ENCODE results near the gene ARHGAP15.

ARHGAP15 gene

DNA sequence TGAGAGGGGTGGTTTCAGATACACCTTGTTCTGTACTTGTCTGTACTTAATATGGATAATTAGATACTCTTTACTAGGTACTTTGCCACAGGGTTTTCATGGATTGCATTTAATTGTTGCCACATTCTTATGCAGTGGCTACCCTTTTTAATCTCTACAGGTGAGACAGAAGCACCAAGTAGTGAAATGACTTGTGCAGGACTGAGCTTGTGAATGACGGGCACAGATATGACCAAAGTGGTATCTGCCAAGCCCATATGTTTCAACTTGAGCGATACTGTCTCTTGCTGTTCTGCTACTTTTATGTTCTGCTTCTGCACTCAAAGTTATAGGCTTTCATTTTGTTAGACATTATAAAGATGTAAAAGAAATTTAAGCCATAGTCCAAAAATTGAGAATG lies 288.2 kb downstream of the ARHGAP15 start:
- no peak for DNase-seq

DNA sequence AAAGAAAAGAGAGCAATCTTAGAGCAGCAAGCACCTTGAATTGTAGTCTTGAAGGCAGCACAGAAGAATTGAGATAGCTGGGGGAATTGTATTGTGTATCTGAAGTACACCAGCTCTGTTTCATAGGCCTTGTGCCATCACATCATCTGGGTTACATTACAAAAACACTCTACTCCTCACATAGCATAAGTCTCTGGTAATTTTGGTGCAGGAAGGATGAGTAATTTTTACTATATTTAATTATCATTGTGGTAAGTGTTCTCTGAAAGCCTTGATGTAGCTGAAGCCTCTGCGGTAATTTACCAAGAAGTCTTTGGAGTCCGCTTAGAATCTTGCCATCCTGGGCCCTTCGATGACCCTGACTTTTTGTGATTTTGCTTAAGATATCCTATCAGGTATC lies 291.1 kb downstream of the ARHGAP15 start:
- no peak for DNase-seq

DNA sequence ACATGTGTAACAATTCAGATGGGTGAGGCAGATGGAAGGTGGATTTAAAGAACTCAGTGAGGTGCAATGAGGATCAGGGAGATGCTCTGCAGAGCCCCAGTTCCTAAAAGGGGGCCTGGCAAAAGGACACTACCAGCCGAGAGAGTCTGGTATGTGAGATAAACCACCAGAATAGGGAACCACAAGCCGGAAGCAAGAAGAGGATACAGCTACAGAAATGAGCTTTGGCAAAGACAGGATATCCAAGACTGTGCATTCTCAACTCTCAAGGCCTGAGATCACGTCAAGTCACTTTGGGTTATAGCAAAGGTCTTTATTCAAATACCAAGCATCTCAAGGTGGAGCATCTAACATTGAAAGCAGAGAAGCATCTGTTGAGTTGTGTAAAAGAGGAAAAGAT lies 293.5 kb downstream of the ARHGAP15 start:
- DNase-seq, result no peak

DNA sequence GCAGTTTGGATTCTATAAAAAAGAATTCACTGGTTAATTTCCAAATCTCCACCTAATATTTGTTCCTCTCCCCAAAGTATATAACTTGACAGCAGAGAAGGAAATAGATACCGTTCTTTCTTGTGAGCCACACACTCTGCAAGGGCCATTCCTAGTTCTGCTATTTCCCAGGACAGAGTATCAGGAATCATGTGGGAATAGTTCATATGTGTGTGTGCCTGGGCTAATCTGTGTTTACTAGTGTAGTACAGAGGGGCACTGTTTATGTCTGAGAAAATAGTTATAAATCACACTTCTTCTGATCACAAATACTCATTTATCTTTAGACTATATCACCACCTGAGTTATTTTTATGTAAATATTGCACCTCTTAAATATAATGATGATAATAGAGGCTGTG lies 296.7 kb downstream of the ARHGAP15 start:
- no peak for DNase-seq

DNA sequence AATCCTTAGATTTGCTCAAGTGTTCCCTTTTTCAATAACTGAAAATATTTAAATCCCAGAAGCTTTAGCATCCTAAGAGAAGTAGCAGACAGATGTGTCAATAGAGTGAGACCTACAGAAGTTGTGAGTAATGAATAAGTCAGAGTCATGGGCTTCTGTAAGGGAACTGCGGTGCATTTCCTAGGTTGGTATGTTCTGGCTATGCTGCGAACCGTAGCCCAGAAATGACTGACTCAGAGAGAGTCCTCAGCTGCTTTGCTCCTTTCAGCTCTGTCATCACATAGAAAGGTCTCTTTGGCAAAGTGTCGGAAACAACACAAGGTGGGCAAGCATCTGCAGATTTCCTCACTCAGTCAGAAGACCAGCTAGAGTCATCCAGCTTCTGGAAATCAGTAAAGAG lies 297.1 kb downstream of the ARHGAP15 start:
- no peak for DNase-seq

DNA sequence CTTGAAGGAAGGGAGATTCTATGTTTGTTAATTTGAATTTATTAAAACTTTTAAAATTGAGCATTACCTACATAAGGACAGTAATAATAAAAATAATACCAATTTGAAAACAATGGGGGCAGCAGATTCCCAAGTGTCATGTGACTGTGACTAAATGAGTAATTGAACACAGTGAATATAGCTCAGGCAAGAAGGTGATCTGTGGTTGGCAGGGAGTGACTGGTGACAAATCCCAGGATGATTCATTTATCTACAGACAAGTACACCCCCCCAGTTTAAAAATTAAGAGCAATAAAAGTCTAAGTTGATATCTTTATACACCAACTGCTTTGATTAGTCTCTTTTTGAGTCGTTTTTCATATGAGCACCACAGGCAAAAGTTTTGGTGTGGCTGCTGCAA lies 299.5 kb downstream of the ARHGAP15 start:
- DNase-seq, result no peak

DNA sequence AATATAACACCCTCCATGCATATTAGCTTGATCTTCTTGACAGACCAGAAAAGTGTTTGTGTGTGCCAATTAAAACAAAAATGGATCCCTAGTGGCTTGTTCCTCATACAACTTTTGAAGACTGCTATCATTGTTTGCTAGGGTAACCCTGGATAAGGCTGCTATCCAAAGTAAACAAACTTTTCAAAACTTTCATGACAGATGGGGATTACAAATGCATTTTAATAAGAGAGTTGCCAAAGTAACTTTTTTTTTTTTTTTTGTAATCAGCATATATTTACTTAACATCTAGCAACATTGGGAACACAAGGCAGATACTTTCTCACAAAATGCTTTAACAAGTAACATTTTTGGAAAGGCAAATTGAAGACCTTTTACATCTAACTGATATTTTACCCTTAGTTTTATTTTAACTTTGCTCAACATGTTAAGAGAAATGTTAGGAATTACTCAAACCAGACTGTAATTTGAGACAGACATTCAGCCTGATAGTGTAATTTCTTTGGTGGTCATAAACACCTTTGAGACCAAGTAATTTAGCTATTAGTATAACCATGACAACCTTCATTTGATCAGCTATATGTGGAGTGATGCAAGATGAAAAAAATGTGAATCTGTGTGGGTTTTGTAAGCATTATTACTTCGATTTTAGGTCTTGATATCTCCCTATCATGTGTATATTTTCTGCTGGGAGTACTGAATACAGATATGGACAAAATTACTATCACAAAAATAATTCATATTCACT lies 300.9 kb downstream of the ARHGAP15 start:
- no peak for DNase-seq

DNA sequence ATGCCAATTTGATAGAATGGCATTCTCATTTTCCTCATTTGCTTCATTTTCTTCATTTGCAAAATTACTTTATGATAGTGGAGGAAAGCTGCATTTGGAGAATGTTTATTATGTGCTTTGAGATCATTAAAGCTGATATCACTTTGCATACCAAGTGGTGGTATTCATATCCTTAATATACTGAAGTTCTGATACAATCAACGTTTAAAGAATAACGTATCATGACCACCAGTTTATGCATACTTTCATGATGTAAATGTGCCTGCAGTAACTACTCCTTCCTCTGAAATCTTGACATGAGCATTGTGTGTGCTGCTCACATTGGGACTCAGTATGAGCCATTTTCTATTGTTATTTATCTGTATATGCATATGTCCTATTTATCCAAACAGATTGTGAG lies 302.1 kb downstream of the ARHGAP15 start:
- no peak for DNase-seq

DNA sequence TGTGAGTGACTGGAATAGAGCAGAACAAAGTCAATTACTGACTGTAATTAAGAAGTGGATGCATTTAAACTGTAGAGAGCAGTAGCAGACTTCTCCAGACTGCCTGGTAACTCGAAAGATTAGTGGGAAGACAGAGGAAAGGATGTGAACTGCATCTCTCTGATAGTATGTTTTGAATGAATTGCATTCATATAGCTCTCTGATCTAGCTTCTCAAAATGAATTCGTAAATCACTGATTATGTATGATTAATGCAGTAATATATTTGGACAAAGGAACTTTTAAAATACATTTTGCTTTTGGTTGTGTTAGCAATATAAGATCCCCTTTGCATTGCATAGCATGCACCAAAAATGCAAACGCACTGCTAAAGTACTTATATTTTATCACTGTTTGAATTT lies 304.0 kb downstream of the ARHGAP15 start:
- no peak for DNase-seq

DNA sequence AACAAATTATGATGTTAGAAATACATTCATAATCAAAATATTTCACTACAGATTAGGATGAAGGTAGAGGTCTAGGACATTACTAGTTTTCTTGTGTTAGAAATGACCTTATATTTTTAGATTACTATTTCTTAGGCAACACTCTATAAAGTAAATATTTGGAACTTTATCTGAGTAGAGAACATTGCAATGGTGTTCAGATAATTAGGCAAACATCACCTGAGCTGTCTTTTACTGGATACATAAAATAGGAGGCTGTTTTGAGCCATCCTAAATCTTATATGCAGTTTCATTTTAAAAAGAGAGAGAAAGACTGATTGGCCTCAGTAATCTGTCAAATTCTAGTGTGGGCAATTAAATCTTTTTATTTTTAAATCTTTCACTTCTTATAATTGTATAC lies 304.6 kb downstream of the ARHGAP15 start:
- no peak for DNase-seq

DNA sequence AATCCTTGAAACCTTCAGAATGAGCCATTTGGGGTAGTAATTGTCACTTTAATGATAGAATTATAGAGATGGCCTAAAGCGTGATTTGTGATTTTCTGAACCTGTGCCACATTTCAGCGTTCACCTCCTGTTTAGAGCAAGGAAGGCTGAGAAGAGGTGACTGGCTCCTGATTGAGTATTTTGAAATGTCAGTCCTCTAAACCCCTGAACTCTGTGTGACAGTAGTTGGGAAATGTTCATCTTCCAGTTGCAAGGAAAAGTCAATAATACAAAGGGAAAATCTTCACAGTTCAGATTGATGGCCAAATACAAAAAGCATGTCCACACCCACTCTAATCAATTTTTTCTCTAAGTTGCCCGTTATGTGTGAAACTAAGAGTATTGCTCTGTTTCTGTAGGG lies 305.2 kb downstream of the ARHGAP15 start:
- no peak for DNase-seq

DNA sequence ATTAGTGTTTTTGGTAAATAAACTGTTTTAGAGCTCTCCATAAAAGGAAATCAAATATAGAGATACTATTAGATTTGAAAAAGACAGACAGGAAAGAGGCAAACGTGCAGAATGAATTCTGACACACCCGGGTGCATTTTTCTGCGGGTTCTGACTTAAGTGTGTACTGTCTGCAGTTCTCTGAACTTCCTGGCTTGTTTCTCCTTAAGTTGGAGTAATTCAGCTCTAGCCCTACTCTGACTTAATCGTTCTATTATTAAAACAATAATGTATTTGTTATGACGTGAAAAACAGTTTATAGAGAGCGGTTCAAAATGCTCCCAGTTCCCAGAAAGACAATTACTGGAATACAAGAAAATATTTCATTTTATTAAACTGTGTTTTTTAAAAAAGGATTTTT lies 305.9 kb downstream of the ARHGAP15 start:
- DNase-seq, result no peak

DNA sequence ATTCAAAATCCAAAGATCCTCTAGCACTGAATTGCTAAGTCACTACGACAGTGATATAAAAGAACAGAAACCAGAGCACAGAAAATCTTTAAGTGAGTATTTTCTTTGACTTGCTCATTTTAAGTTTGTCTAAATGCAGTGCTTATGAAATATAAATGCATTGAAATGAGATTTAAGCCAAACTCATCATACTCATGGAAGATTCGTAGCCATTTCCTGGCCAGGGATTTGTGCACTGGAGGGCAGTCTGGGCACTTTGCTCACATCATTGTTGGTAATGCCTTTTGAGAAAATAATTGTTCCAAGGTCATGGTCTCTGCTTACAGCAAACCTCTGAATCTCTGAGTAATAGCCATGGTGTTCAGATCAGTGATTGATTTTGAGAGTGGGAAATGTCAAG lies 307.7 kb downstream of the ARHGAP15 start:
- no peak for DNase-seq

DNA sequence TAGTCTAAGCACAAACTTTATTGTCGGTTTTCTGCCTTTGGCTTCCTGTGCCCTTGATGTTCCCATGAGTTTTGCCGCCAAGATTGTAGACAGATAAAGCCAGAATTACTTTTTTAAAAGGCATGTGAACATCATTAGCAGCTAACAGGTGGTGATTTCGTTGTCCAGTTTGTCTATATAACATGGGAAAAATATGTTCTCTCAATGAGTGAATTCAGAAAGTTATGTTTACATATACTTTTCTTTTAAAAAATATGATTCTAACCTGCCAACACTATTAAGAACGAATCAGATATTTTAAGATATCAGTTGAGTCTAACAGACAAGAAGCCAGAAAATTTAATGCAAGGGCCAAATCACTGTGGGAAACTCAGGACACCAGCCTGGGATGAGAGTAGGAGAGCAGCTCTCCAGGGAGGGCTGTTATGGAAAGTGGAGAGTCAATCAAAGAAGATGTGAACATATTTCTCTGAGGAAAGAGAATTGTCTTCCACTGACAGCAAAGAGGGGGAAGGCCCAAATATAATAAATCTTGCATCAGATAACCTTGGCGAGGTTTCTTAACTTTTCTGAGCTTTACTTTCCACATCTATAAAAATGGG lies 311.3 kb downstream of the ARHGAP15 start:
- DNase-seq, result no peak

DNA sequence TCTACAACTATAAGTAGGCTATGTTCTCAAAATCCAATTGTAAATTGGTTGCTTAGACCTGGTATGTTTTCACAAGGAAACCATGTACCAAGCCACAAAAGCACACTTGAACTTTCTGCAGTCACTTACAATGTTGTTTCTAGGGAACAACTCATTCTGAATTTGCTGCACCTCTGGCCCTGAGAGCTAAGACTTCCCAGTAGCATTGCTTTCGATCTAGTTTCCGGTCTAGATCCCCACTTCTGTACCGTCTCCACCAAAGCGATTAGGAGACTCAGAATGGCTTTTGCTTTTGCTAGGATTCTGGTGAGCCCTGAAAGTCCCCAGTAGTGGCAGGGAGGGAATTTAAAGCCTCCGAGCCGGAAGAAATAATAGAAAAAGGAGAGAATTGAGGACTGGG lies 313.0 kb downstream of the ARHGAP15 start:
- DNase-seq, result no peak

DNA sequence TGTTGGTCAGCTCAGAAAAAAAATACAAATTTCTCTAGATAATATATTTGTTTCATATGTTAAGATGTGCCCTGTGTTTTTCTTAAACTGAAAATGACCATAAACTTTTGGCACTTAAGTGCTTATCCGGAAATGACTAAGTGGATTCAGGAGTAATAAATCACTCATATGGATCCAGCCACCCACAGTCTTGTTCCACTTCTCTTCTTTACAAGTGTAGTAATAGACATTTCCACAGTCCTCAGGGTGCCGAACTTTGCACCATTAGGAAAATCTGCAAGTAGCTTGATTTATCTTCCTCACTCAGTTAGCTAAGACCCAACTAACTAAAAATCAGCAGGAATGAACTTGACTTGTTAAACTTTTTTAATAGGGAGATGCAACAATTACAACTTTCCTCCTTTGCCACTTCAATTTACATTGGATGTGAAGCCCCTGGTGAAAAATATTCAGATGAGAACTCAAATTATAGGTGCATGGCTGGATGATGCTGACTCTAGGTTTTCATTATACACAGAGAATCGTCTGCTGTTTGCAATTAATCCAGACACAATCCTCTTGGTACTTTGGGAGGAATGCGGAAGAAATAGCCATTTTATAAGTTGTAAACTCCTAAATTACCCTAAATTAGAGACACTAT lies 322.5 kb downstream of the ARHGAP15 start:
- no peak for DNase-seq

DNA sequence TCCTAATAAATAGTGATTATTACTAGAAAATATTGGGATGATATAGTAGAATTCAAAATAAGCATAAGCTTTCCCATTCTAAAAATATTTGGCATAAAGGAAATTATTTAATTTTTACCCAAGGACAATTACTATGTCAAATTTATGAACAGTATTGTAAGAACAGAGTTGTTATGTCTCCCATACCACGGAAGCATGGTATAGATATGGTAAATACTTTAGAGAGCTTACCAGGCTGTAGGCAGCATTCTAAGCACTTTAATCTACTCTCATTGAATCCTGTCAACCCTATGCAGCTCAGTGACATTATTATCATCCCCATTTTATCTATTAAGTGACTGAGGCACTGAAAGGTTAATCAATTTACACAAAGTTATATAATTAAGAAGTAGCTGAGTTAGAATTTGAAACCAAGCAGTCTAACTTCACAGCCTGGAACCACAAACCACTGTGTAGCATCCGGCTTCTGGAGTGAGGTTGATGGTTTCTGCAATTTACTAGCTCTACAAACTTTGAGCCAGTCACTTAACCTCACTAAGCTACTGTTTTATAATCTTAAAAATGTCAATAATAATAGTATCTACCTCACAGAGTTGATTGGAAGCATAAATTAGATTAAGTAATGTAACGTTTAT lies 323.7 kb downstream of the ARHGAP15 start:
- DNase-seq, result peak; percentile 26

DNA sequence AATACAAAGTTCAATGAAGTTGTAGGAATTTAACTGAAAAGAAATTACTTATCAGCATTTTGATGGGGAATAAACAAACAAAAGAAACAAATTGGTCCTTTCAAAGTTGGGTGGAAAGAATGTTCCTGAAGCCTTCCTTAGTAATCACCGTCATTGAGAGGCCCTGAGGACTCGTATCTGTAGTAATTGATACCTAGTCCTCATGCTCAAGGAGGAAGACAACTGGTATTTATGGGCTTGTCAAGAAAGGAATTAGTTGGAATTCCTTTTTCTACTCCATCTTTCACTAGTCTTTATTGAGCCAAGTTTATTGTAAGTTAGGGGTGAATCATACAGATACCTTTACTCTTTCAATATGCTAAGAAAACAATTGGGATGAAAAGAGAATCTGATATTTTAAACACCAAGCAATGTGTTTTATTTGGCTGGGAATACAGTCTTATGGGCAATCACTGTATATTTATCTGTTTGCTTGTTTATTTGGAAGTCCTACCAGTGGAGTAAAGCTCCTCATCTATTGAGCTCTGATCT lies 324.8 kb downstream of the ARHGAP15 start:
- no peak for DNase-seq

DNA sequence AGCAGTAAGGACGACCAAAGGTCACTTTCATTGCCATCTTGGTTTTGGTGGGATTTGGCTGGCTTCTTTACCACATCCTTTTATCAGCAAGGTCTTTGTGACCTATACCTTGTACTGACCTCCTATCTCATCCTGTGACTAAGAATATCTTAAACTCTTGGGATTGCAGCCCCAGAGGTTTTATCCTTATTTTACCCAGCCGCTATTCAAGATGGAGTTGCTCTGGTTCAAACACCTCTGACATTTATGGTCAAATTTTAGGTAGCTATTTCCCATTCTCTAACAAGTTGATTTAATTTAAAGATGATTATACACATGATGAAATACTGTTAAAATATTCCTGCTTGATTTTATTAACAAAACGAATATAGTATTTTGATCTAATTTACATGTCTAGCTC lies 326.1 kb downstream of the ARHGAP15 start:
- DNase-seq, result no peak

DNA sequence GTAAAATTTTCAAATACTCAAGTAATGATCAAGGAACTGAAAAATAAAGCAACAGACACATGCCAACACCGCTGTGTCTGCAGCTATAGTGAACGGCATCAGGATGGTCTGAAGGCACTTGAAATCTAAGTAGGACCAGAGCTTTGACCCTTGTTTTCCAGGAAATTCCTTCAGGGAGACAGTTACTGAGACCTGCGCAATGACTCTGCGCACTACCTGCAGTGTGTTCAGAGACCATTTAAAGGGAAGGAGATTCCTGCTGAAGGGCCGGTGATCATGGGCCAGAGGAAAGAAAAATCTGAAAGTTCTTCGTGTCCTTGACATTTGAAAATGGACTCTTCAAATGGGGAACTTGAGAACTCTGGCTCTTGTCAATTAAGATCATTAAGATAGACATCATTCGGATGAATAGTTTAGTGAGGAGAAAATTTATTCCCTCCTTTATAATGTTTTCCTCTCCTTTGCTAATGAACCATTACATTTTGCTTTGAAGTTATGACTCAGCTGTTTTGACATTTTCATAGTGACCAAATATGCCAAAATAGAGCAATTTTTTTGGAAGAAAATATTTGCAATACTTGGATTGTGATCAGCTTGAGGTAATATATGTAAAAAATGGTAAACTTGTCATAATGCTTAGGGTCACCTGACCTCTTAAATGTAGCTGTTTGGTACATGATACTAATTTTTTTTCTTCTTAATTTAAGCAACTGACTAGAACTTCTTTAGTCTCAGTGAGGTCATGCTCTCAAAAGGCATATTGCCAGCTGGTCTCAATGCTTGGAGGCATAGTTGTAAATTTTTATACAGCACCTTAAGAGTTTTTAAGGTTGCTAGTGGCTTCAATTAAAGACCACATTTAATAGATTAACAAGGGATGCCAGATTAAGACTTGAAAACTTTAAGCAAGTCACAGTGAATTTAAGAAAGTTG lies 329.3 kb downstream of the ARHGAP15 start:
- DNase-seq, result no peak

DNA sequence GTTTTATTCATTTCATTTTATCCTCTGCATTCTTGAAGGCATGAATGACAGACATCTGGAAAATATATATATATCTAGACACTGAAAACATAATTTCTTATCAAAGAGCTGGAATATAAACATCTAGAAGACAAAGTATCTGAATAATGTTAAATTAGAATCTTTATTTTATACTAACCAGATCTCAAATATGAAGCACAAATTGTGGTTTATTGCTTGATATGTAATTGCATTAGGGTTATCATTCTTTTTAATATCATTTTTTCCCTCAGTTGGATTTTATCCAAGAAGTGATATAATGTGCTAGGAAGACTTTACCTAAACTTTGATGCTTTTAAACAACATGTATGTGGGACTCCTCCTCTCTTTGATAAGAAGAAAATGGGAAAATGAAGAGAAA lies 331.2 kb downstream of the ARHGAP15 start:
- no peak for DNase-seq

DNA sequence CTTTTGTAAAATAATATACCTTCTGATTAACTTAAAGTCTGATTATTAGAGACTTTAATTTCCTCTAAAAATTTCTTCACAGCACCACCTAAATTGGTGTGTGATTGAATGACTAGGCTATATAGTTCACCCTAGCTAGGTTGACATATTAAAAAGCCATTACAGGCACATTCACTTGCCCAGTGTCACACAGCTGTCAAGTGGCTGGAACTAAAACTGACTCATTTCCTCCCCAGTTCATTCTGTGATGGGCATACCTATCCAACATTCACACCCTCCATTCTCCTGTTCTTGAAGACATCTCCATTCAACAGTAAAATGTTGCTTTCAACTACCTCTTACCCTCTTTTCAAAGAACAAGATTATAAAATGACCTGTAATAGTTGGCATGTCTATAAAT lies 334.5 kb downstream of the ARHGAP15 start:
- DNase-seq, result no peak

DNA sequence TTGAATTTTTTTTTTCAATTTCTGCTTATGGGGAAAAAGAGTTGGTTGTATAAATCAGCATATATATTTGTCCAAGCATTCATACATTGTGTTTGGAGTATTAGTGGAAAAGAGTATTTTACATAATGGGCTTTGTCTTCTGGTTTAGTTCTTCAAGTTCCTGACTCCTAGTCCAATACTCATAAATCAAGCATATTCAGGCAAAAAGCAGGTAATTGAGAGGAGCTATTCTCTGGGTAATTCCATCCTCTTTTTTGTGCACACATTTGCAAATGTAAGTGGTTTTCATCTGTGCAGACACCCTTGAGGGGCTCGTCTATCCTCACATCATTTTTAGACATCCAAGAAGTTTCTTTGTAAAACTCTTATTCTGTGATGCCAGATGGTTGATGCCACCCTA lies 337.2 kb downstream of the ARHGAP15 start:
- no peak for DNase-seq
